Natural killer cell (primary cell): ENCODE measurements around the gene SSRP1. TPM values are rescaled to one million over a fixed set of nuclear protein-coding genes. Genes with fewer than 3 reads are reported as not detected.

Experiments
- ATAC-seq, 3 donors: fragments of 150-1000 bp in 2 of 3; fragments of 200-7000 bp in 1 of 3; cut with Tn5 transposase; 1 replicate in 1 of 3; 2 replicates in 2 of 3; pipeline ENCODE4 v1.10.0; 2021; ENCODE audit warnings: mild to moderate bottlenecking in 2 of 3, moderate library complexity in 2 of 3
- DNase-seq, 2 donors: peaks; one replicate each; pipeline versions ENCODE4 v3.0.0 to v3.0.0-alpha.2; 2013 to 2021; ENCODE audit warnings: mixed read lengths in 1 of 2
- H3K27ac ChIP-seq: one replicate; pipeline ENCODE4 v1.5.1; 2013; ENCODE audit warnings: mild to moderate bottlenecking, low read length
- H3K27me3 ChIP-seq: one replicate; pipeline ENCODE4 v1.6.1; 2013; ENCODE audit warnings: low read length; ENCODE audit not compliant: control insufficient read depth, insufficient read depth
- H3K36me3 ChIP-seq: one replicate; pipeline ENCODE4 v1.6.1; 2013; ENCODE audit warnings: low read length; ENCODE audit not compliant: control insufficient read depth, insufficient read depth
- H3K4me1 ChIP-seq: one replicate; pipeline ENCODE4 v1.6.1; 2013; ENCODE audit warnings: low read length; ENCODE audit not compliant: control insufficient read depth, insufficient read depth
- H3K4me3 ChIP-seq: one replicate; pipeline ENCODE4 v1.5.1; 2013; ENCODE audit warnings: low read length
- H3K9me3 ChIP-seq: one replicate; pipeline ENCODE4 v1.6.1; 2013; ENCODE audit warnings: low read length; ENCODE audit not compliant: control insufficient read depth, insufficient read depth
- H3K27ac Mint-ChIP-seq, 2 donors: one replicate each; pipeline ENCODE4 v1.8.0; 2022; ENCODE audit warnings: mild to moderate bottlenecking in 2 of 2, mixed read lengths in 2 of 2, moderate library complexity in 1 of 2
- H3K27me3 Mint-ChIP-seq, 2 donors: one replicate each; pipeline ENCODE4 v1.8.0; 2022; ENCODE audit warnings: low read depth in 2 of 2, mixed read lengths in 2 of 2
- H3K36me3 Mint-ChIP-seq: one replicate; pipeline ENCODE4 v1.8.0; 2022; ENCODE audit warnings: mixed read lengths
- H3K4me1 Mint-ChIP-seq, 2 donors: one replicate each; pipeline ENCODE4 v1.8.0; 2022; ENCODE audit warnings: mixed read lengths in 2 of 2
- H3K4me3 Mint-ChIP-seq: one replicate; pipeline ENCODE4 v1.8.0; 2022; ENCODE audit warnings: mild to moderate bottlenecking, moderate library complexity, mixed read lengths
- H3K9me3 Mint-ChIP-seq, 2 donors: one replicate each; pipeline ENCODE4 v1.8.0; 2022; ENCODE audit warnings: mixed read lengths in 2 of 2
- WGBS: methylation state at CpG from one replicate; pipeline ENCODE4 v1.1.7; 2013; ENCODE audit warnings: missing lambda C conversion rate; ENCODE audit not compliant: insufficient coverage; 5-methylcytosine and 5-hydroxymethylcytosine counted together
- intact Hi-C: fragments of 100-400 bp; cut with micrococcal nuclease; formaldehyde crosslinking; loops from one replicate; pipeline ENCODE4 v1.14.2; 2022
- total RNA-seq, 4 donors: library from RNA; stranded (reverse); fragments of 120-200 nt in 1 of 4; gene quantifications; one replicate each; pipeline versions ENCODE4 v1.2.3 to v1.2.4, GENCODE V29; 2013 to 2022
- TF ChIP-seq, protein P1 (sequence below): fragments of 200-600 bp; IDR thresholded peaks from one replicate; pipeline ENCODE4 v1.8.0; 2022; ENCODE audit warnings: antibody characterized with exemption

The SSRP1 gene
- total RNA-seq, 3 donors from 2014 or later (not counting 1 experiment from before 2014, with no cell fraction given): 45.5 to 50.0 (median 47.1) TPM

DNA sequence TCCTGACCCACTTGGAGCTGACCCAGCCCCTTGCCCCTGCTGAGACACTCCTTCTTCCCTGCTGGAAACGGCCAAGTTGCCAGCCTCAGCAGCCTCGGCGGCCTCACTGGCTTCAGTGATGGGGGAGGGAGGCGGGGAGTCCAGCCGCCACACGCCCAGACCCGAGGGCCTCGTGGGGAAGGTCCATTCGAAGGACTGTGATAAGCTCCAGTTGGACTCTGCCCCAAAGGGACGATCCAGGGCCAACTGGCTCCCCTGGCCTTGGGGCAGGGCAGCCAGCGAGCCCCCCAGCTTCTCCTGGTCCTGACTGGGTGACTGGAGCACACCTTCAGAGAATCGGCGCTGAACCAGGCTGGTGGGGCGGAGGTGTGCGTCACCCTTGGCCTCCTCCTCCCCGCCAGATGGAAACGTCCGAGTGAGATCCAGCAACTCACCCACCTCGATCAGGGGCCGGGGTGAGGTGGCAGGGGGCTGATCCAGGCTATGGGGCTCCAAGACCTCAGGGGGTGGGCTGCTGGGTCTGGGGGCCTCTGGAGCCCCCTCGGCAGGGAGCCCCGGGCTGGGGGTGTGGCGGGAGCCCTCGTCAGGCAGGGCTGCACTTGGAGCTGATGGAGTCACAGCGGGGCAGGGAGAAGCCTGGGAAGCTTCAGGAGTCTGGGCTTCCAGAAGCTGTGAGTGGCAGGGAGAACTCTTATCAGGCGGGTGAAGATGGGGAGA is 22.5 kb downstream of the SSRP1 start:
- Histone ChIP-seq H3K4me3 (no peak overlapping the region), H3K36me3 (no peaks in the 10 kb centered on the region), H3K9me3 (no peaks in the 10 kb centered on the region), H3K27me3 (no peaks in the 10 kb centered on the region), H3K27ac (no peak overlapping the region), H3K4me1 (peaks cover 17% of the 10 kb centered on the region)
- ATAC-seq: no peak
- intact Hi-C loops: no loop called here
- DNase-seq: no peak
- no peaks in the 10 kb centered on the region for H3K27me3 Mint-ChIP-seq
- peaks cover 6 to 24% of the 10 kb centered on the region in 2 donors for H3K4me1 Mint-ChIP-seq
- 94% methylated on average over 26 of the region's 26 CpGs for WGBS
- H3K9me3 Mint-ChIP-seq: no peaks in the 10 kb centered on the region
- TF ChIP-seq, protein P1, sequence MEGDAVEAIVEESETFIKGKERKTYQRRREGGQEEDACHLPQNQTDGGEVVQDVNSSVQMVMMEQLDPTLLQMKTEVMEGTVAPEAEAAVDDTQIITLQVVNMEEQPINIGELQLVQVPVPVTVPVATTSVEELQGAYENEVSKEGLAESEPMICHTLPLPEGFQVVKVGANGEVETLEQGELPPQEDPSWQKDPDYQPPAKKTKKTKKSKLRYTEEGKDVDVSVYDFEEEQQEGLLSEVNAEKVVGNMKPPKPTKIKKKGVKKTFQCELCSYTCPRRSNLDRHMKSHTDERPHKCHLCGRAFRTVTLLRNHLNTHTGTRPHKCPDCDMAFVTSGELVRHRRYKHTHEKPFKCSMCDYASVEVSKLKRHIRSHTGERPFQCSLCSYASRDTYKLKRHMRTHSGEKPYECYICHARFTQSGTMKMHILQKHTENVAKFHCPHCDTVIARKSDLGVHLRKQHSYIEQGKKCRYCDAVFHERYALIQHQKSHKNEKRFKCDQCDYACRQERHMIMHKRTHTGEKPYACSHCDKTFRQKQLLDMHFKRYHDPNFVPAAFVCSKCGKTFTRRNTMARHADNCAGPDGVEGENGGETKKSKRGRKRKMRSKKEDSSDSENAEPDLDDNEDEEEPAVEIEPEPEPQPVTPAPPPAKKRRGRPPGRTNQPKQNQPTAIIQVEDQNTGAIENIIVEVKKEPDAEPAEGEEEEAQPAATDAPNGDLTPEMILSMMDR: no peak
- H3K27ac Mint-ChIP-seq: no peak overlapping the region
- no peaks in the 10 kb centered on the region for H3K36me3 Mint-ChIP-seq
- no peak overlapping the region for H3K4me3 Mint-ChIP-seq

DNA sequence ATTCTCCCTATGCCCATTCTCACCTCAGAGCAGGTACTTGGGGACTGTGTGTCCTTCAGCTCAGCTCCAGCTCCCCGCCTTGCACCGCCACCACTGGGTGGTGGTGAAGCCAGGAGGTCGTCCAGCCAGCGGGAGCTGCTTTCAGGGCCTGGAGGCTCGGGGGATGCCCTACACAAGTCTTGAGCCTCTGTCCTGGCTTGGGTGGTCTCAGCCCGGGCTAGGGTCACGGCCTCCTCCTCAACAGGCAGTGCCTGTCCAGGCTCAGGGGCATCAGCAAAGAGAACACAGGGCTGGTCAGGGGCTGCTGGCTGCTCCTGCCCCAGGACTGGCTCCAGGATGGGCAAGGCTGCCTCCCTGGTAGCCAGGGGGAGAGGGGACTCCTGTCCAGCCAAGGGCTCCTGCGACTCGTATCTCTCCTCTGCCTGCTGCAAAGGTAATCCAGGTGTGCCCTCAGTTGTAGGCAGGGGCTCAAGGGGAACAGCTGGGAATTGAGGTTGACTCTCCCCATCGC is 23.1 kb downstream of the SSRP1 start:
- intact Hi-C loops: no loop called here
- DNase-seq: no peak
- Mint-ChIP-seq H3K27me3 (no peaks in the 10 kb centered on the region), H3K4me1 (peaks cover 6 to 24% of the 10 kb centered on the region in 2 donors), H3K36me3 (no peaks in the 10 kb centered on the region), H3K9me3 (no peaks in the 10 kb centered on the region), H3K27ac (peak overlapping the region in 1 of 2 donors; percentile 61), H3K4me3 (no peak overlapping the region)
- whole genome bisulfite sequencing: 91% methylated on average over 10 of the region's 10 CpGs
- H3K4me1 ChIP-seq: peaks cover 17% of the 10 kb centered on the region
- no peaks in the 10 kb centered on the region for H3K36me3 ChIP-seq
- no peaks in the 10 kb centered on the region for H3K27me3 ChIP-seq
- no peak for ATAC-seq
- H3K4me3 ChIP-seq: no peak overlapping the region
- TF ChIP-seq, protein P1: no peak
- H3K27ac ChIP-seq: no peak overlapping the region
- H3K9me3 ChIP-seq: no peaks in the 10 kb centered on the region

DNA sequence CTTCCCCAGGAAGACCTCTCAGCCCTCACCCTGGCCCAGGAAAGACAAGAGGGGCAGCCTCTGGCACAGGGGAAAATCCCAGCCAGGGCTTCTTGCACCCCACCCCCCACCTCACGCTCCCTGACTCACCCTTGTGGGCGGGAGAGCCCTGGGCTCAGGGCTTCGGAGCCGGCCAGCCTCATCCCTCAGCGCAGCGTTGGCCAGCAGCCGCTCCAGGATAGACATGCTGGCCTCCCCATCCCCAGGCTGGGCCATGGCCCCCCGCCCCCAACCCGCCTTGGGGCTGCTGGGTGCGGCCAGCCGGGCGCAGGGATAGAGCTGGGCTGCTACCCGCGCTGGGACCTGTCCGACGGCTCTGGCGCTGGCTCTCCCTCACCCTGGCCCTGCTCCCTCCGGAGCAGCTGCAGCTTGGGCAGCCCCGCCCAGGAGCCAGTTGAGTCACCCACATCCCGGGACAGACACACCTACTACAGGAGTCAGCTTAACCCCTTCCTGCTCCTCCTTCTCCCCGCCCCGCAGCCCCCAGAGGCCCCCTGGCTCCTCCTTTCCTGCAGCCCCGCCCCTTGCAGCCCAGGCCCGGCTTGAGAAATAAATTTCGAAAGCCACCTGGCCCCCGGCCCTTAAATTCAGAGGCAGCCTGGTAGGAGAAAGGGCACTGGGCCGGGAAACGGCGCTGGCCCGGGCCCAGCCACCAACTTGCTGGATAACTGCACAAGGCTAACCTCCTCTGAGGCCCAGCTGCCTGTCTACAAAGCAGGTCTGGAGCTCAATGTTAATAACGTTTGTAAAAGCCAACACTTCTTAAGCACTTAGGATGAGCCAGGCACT is 24.4 kb downstream of the SSRP1 start:
- intact Hi-C loops: no loop called here
- Mint-ChIP-seq H3K4me3 (peak overlapping the region; percentile 4), H3K4me1 (peaks cover 6 to 24% of the 10 kb centered on the region in 2 donors), H3K9me3 (no peaks in the 10 kb centered on the region), H3K27me3 (no peaks in the 10 kb centered on the region), H3K36me3 (no peaks in the 10 kb centered on the region), H3K27ac (peak overlapping the region in 1 of 2 donors; percentile 79)
- TF ChIP-seq, protein P1: no peak
- H3K36me3 ChIP-seq: no peaks in the 10 kb centered on the region
- 6% methylated on average over 31 of the region's 31 CpGs for WGBS
- no peaks in the 10 kb centered on the region for H3K9me3 ChIP-seq
- H3K4me3 ChIP-seq: no peak overlapping the region
- DNase-seq (peak; percentile 29 to 36), ATAC-seq (peak; percentile 49 to 92 (median 71))
- H3K27ac ChIP-seq: no peak overlapping the region
- peaks cover 17% of the 10 kb centered on the region for H3K4me1 ChIP-seq
- H3K27me3 ChIP-seq: no peaks in the 10 kb centered on the region
